ENCODE data around the gene FAM181A.

DNA sequence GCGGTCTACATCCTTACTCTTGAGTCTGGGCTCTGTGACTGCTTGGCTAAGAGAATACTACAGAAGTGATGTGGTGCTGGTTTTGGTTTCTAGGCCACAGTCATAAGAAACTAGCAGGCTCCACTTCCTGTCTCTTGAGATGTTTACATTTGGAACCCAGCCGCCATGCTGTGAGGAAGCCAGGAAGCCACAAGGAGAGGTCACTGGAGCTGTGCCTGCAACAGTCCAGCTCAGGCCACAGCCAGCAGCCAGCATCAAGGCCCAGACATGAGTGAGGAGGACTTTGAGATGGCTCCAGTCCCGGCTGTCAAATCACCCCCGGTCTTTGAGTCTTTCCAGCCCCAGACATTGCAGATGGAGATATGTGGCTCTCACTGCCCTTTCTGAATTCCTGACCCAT, 12.9 kb upstream of the FAM181A start:
- TF ChIP-seq TAF1 (IDR thresholded peaks at IDR 0.05; ENCODE audit: low read depth) = no peak
- TF ChIP-seq, protein P1, sequence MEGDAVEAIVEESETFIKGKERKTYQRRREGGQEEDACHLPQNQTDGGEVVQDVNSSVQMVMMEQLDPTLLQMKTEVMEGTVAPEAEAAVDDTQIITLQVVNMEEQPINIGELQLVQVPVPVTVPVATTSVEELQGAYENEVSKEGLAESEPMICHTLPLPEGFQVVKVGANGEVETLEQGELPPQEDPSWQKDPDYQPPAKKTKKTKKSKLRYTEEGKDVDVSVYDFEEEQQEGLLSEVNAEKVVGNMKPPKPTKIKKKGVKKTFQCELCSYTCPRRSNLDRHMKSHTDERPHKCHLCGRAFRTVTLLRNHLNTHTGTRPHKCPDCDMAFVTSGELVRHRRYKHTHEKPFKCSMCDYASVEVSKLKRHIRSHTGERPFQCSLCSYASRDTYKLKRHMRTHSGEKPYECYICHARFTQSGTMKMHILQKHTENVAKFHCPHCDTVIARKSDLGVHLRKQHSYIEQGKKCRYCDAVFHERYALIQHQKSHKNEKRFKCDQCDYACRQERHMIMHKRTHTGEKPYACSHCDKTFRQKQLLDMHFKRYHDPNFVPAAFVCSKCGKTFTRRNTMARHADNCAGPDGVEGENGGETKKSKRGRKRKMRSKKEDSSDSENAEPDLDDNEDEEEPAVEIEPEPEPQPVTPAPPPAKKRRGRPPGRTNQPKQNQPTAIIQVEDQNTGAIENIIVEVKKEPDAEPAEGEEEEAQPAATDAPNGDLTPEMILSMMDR (IDR thresholded peaks at IDR 0.05; ENCODE audit: poor library complexity, severe bottlenecking) = no peak
- TF ChIP-seq POLR2AphosphoS5 (IDR thresholded peaks at IDR 0.05) = no peak
- TF ChIP-seq MXI1 (conservative IDR thresholded peaks at IDR 0.05; ENCODE audit: poor library complexity, severe bottlenecking) = no peak
